Suprapubic skin (tissue), 4 donors: ENCODE measurements around the gene SPP1.

Experiments
- EP300 ChIP-seq: sonication (generic); formaldehyde crosslinking; IDR thresholded peaks from one replicate; pipeline ENCODE4 v1.6.1; 2017; ENCODE audit warnings: antibody characterized with exemption
- POLR2A ChIP-seq, 2 donors: fragments of 450-650 bp; IDR thresholded peaks; one replicate each; pipeline ENCODE4 v1.6.1; 2017; ENCODE audit warnings: antibody characterized with exemption in 2 of 2, mild to moderate bottlenecking in 2 of 2, moderate library complexity in 2 of 2
- POLR2AphosphoS5 ChIP-seq, 3 donors: sonication (generic); formaldehyde crosslinking; IDR thresholded peaks; one replicate each; pipeline ENCODE4 v1.6.1; 2017; ENCODE audit warnings: antibody characterized with exemption in 3 of 3
- TF ChIP-seq, protein P1 (sequence below), 2 donors: fragments of 200-600 bp in 1 of 2; fragments of 450-650 bp in 1 of 2; sonication (generic) in 1 of 2; IDR thresholded peaks; one replicate each; pipeline ENCODE4 v1.5.1; 2016 to 2019; ENCODE audit warnings: antibody characterized with exemption in 2 of 2, mild to moderate bottlenecking in 1 of 2, moderate library complexity in 1 of 2

GRCh38 chr4:87950493-87950892, 25.0 kb upstream of the SPP1 start:
- TF ChIP-seq, protein P1, sequence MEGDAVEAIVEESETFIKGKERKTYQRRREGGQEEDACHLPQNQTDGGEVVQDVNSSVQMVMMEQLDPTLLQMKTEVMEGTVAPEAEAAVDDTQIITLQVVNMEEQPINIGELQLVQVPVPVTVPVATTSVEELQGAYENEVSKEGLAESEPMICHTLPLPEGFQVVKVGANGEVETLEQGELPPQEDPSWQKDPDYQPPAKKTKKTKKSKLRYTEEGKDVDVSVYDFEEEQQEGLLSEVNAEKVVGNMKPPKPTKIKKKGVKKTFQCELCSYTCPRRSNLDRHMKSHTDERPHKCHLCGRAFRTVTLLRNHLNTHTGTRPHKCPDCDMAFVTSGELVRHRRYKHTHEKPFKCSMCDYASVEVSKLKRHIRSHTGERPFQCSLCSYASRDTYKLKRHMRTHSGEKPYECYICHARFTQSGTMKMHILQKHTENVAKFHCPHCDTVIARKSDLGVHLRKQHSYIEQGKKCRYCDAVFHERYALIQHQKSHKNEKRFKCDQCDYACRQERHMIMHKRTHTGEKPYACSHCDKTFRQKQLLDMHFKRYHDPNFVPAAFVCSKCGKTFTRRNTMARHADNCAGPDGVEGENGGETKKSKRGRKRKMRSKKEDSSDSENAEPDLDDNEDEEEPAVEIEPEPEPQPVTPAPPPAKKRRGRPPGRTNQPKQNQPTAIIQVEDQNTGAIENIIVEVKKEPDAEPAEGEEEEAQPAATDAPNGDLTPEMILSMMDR (IDR thresholded peaks at IDR 0.05), result no peak
- no peak for TF ChIP-seq POLR2AphosphoS5 (IDR thresholded peaks at IDR 0.05)
- no peak for TF ChIP-seq POLR2A (IDR thresholded peaks at IDR 0.05)
- TF ChIP-seq EP300, result no peak
